HG03025 (cell line): Measurements from ENCODE around the gene SDF4.
"Not testable (repeated sequence)": the region's sequence is repeated elsewhere in the genome, so short reads cannot be mapped to it uniquely, and the experiment has no call there.

Experiments used
- ATAC-seq: cut with Tn5 transposase; IDR thresholded peaks from one replicate; pipeline ENCODE4 v1.9.1; 2021; ENCODE audit warnings: mild to moderate bottlenecking, moderate library complexity; ENCODE audit not compliant: unreplicated experiment, low FRiP score

Gene SDF4

GRCh38 chr1:1259951-1260600, 28.3 kb upstream of the SDF4 start:
- ATAC-seq: no peak

- ATAC-seq: no peak
These were observed 27.7 kb upstream of the SDF4 start for GRCh38 chr1:1259540-1259939.

- ATAC-seq: no peak
These were observed 27.3 kb upstream of the SDF4 start for GRCh38 chr1:1259119-1259488.

GRCh38 chr1:1256956-1257871, 25.4 kb upstream of the SDF4 start:
- ATAC-seq: no peak

GRCh38 chr1:1255611-1256010, 23.8 kb upstream of the SDF4 start:
- no peak for ATAC-seq

GRCh38 chr1:1255078-1255477, 23.3 kb upstream of the SDF4 start:
- no peak for ATAC-seq

- ATAC-seq: no peak
These were observed 22.8 kb upstream of the SDF4 start for GRCh38 chr1:1254667-1254998.

GRCh38 chr1:1253972-1254666, 22.3 kb upstream of the SDF4 start:
- no peak for ATAC-seq

- no peak for ATAC-seq
These were observed 21.5 kb upstream of the SDF4 start for GRCh38 chr1:1253314-1253713.

GRCh38 chr1:1250786-1251284, 19.0 kb upstream of the SDF4 start:
- no peak for ATAC-seq

GRCh38 chr1:1248009-1248913, 16.5 kb upstream of the SDF4 start:
- not testable (repeated sequence) for ATAC-seq

- no peak for ATAC-seq
These were observed 15.6 kb upstream of the SDF4 start for GRCh38 chr1:1247341-1247913.

- ATAC-seq: no peak
These were observed 15.0 kb upstream of the SDF4 start, which contains the start of gene C1QTNF12 for GRCh38 chr1:1246577-1247340. C1QTNF12 (minus strand) TSS chr1:1246722; CDS start chr1:1246690, 32 bp downstream.

- no peak for ATAC-seq
These were observed 14.2 kb upstream of the SDF4 start for GRCh38 chr1:1245817-1246576.

- ATAC-seq: no peak
These were observed 13.5 kb upstream of the SDF4 start for GRCh38 chr1:1245178-1245816.

- no peak for ATAC-seq
These were observed 12.5 kb upstream of the SDF4 start for GRCh38 chr1:1244192-1244811.

GRCh38 chr1:1243807-1244191, 12.0 kb upstream of the SDF4 start:
- no peak for ATAC-seq
